ACC112 (cell line): Measurements from ENCODE around the gene VSTM2B.

Experiments
- H2AFZ ChIP-seq: fragments of 200-600 bp; sonication (generic); one replicate; pipeline ENCODE4 v1.6.0; 2017; ENCODE audit warnings: antibody characterized with exemption, low read length; ENCODE audit not compliant: unreplicated experiment
- H3K27ac ChIP-seq: fragments of 200-600 bp; sonication (generic); 2 replicates; pipeline ENCODE4 v1.5.1; 2014; ENCODE audit warnings: low read depth, mild to moderate bottlenecking, antibody characterized with exemption, low read length, moderate library complexity
- H3K27me3 ChIP-seq: fragments of 200-600 bp; sonication (generic); 2 replicates; pipeline ENCODE4 v1.6.1; 2014; ENCODE audit warnings: mild to moderate bottlenecking, antibody characterized with exemption, low read length, moderate library complexity, mixed read lengths; ENCODE audit not compliant: insufficient read depth
- H3K36me3 ChIP-seq: fragments of 200-600 bp; sonication (generic); 2 replicates; pipeline ENCODE4 v1.6.1; 2016; ENCODE audit warnings: mild to moderate bottlenecking, antibody characterized with exemption, low read length, moderate library complexity, mixed read lengths; ENCODE audit not compliant: insufficient read depth
- H3K4me1 ChIP-seq: fragments of 200-600 bp; sonication (generic); one replicate; pipeline ENCODE4 v1.6.1; 2016; ENCODE audit warnings: low read length, mixed read lengths; ENCODE audit not compliant: insufficient read depth, unreplicated experiment, control insufficient read depth
- H3K4me3 ChIP-seq: fragments of 200-600 bp; sonication (generic); 2 replicates; pipeline ENCODE4 v1.5.1; 2014; ENCODE audit warnings: mild to moderate bottlenecking, low read depth, low read length
- H3K79me2 ChIP-seq: fragments of 200-600 bp; sonication (generic); one replicate; pipeline ENCODE4 v1.6.0; 2016; ENCODE audit warnings: low read length; ENCODE audit not compliant: control insufficient read depth, unreplicated experiment, insufficient read depth

The VSTM2B gene

GRCh38 chr19:29612121-29612520 is 86.3 kb downstream of the VSTM2B start:
- H3K4me1 ChIP-seq, result no peaks in the 10 kb centered on the region
- H3K4me3 ChIP-seq, result no peak overlapping the region
- H3K27ac ChIP-seq, result no peak overlapping the region
- no peak overlapping the region for H2AFZ ChIP-seq
- no peaks in the 10 kb centered on the region for H3K27me3 ChIP-seq
- no peaks in the 10 kb centered on the region for H3K36me3 ChIP-seq
- H3K79me2 ChIP-seq, result peaks cover under 1% of the 10 kb centered on the region

GRCh38 chr19:29612801-29613595 is 87.2 kb downstream of the VSTM2B start:
- H3K27ac ChIP-seq, result no peak overlapping the region
- H2AFZ ChIP-seq, result no peak overlapping the region
- H3K79me2 ChIP-seq, result no peaks in the 10 kb centered on the region
- H3K36me3 ChIP-seq, result no peaks in the 10 kb centered on the region
- H3K4me1 ChIP-seq, result no peaks in the 10 kb centered on the region
- H3K27me3 ChIP-seq, result no peaks in the 10 kb centered on the region
- H3K4me3 ChIP-seq, result no peak overlapping the region

GRCh38 chr19:29614046-29614445 is 88.3 kb downstream of the VSTM2B start:
- Histone ChIP-seq H3K4me3 (no peak overlapping the region), H3K79me2 (no peaks in the 10 kb centered on the region)

More at GRCh38 chr19:29614046-29614445, 88.3 kb downstream of the VSTM2B start:
- H3K4me1 ChIP-seq, result no peaks in the 10 kb centered on the region
- H3K27ac ChIP-seq, result no peak overlapping the region
- H3K27me3 ChIP-seq, result no peaks in the 10 kb centered on the region
- no peak overlapping the region for H2AFZ ChIP-seq
- H3K36me3 ChIP-seq, result no peaks in the 10 kb centered on the region
